ENCODE measurements around the gene UBE2D1.

Gene UBE2D1

GRCh38 chr10:58319599-58319998, 15.2 kb upstream of the UBE2D1 start:
- FAIRE-seq (no peak), DNase-seq (ENCODE audit: insufficient read length) (no peak)
- TF ChIP-seq POLR2A (IDR thresholded peaks at IDR 0.05; ENCODE audit: low read depth, low read length), result no peak

DNA sequence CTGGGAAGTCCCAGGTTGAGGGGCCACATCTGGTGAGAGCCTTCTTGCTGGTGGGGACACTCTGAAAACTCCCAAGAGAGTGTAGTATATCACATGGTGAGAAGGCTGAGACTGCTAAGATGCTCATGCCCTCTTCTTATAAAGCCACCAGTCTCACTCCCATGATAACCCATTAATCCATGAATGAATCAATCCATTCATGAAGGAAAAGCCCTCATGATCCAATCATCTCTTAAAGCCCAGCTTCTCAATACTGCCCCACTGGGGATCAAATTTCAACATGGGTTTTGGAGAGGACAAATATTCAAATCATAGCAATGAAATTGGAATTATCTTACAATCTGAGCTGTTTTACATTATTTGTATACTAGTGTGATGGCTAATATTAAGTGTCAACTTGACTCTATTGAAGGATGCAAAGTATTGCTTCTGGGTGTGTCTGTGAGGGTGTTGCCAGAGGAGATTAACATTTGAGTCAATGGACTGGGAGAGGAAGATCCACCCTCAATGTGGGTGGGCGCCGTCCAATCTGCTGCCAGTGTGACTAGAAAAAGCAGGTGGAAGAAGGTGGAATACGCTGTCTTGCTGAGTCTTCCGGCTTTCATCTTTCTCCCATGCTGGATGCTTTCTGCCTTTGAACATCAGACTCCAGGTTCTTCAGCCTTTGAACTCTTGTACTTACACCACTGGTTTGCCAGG, 14.3 kb upstream of the UBE2D1 start:
- TF ChIP-seq POLR2A (IDR thresholded peaks at IDR 0.05; ENCODE audit: low read depth, low read length) (no peak), TAF1 (IDR thresholded peaks at IDR 0.05; ENCODE audit: borderline replicate concordance, low read depth, low read length) (no peak), POLR2AphosphoS5 (IDR thresholded peaks at IDR 0.05; ENCODE audit: low read depth, low read length) (no peak)
- DNase-seq (ENCODE audit: insufficient read length), result no peak
- peak; percentile 21 for FAIRE-seq

DNA sequence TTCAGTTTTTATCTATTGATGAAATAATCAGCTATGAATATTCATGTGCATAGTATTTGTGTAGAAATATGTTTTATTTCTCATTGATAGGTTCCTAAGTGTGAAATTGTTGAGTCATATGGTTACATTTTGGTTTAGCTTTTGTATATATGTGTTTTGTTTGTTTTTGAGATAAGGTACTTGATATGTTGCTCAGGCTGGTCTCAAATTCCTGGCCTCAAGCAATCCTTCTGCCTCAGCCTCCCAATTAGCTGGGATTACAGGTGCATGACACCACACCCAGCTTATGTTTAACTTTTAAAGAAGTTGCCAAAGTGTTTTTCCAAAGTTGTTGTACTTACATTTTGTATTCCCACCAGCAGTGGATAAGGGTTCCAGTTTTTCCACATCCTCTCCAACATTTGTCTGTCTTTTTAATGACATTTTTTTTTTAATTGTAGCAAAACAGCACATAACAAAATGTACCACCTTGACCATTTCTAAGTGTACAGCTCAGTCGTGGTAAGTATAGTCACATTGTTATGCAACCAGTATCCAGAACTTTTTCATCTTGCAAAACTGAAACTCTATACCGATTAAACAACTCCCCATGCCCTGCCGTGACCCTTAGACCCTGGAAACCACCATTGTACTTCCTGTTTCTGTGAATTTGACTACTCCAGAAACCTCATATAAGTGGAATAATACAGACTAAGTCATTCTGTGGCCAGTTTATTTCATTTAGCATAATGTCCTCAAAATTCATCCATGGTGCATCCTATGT, 12.6 kb upstream of the UBE2D1 start:
- no peak for FAIRE-seq
- no peak for DNase-seq (ENCODE audit: insufficient read length)
- TF ChIP-seq POLR2A (IDR thresholded peaks at IDR 0.05; ENCODE audit: low read depth, low read length) (no peak), POLR2AphosphoS5 (IDR thresholded peaks at IDR 0.05; ENCODE audit: low read depth, low read length) (no peak)

DNA sequence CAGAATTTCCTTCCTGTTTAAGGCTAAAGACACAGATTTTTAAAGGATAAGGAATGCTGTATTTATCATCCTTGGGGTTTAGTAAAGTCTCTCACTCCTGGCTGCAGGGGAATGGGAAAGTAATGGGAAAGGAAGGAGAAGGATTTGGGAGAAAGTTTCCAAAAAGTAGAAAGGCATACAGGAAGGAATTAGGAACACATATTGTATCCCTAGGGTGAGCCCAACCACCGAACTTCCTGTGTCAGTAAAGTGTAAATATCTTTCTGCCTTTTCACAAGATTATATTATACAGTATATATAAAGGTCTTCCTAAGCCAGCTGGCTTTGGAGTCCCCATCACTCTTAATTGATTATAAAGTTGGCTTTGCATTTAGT, 12.0 kb upstream of the UBE2D1 start:
- TF ChIP-seq TAF1 (IDR thresholded peaks at IDR 0.05; ENCODE audit: borderline replicate concordance, low read depth, low read length) (no peak), POLR2AphosphoS5 (IDR thresholded peaks at IDR 0.05; ENCODE audit: low read depth, low read length) (no peak), POLR2A (IDR thresholded peaks at IDR 0.05; ENCODE audit: low read depth, low read length) (no peak)
- FAIRE-seq, result no peak
- no peak for DNase-seq (ENCODE audit: insufficient read length)

GRCh38 chr10:58326967-58327381, 7.8 kb upstream of the UBE2D1 start:
- no peak for TF ChIP-seq POLR2A (IDR thresholded peaks at IDR 0.05; ENCODE audit: low read depth, low read length)
- TF ChIP-seq POLR2AphosphoS5 (IDR thresholded peaks at IDR 0.05; ENCODE audit: low read depth, low read length), result no peak
- no peak for TF ChIP-seq TAF1 (IDR thresholded peaks at IDR 0.05; ENCODE audit: borderline replicate concordance, low read depth, low read length)
- FAIRE-seq, result no peak
- no peak for DNase-seq (ENCODE audit: insufficient read length)

GRCh38 chr10:58328233-58328632, 6.6 kb upstream of the UBE2D1 start:
- FAIRE-seq (no peak), DNase-seq (ENCODE audit: insufficient read length) (no peak)
- TF ChIP-seq POLR2A (IDR thresholded peaks at IDR 0.05; ENCODE audit: low read depth, low read length), result no peak
- no peak for TF ChIP-seq POLR2AphosphoS5 (IDR thresholded peaks at IDR 0.05; ENCODE audit: low read depth, low read length)
- TF ChIP-seq TAF1 (IDR thresholded peaks at IDR 0.05; ENCODE audit: borderline replicate concordance, low read depth, low read length), result no peak

DNA sequence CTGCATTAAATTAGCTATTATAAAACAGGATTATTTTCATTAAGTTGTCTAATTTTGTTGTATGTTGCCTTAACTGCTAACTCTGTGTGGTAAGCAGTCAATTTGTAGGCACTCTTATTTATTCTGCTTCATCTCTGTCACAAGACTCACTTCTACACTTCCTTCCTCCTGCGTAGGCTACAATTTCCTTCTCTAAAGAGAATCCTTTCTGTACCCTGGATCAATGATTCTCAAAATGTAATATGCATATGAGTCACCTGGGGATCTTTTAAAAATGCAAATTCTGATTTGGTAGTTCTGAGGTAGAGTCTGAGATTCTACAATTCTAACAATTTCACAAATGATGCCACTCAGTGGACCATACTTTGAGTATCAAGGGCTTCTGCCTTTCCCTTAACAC, 4.4 kb upstream of the UBE2D1 start:
- TF ChIP-seq POLR2AphosphoS5 (IDR thresholded peaks at IDR 0.05; ENCODE audit: low read depth, low read length), result no peak
- no peak for TF ChIP-seq POLR2A (IDR thresholded peaks at IDR 0.05; ENCODE audit: low read depth, low read length)
- no peak for TF ChIP-seq TAF1 (IDR thresholded peaks at IDR 0.05; ENCODE audit: borderline replicate concordance, low read depth, low read length)
- FAIRE-seq, result no peak
- DNase-seq (ENCODE audit: insufficient read length), result no peak

DNA sequence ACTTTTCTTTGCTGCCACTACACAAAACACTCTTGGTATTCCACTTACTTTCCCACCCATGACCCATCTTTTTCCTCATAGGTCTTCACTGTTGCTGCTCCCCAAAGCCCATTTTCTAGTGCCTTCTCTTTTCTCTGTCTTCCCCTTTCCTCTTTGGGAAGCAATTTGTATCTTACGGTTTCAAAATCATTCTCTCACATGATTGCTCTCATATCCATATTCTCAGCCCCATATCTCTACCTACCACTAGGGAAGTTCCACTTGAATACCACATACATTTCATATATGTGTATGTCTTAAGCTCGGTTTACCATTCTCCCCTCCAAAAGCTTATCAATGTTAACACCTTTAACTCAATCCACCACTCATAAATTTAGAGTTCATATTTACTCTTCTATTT, 3.2 kb upstream of the UBE2D1 start:
- FAIRE-seq (no peak), DNase-seq (ENCODE audit: insufficient read length) (no peak)
- no peak for TF ChIP-seq POLR2A (IDR thresholded peaks at IDR 0.05; ENCODE audit: low read depth, low read length)
- TF ChIP-seq TAF1 (IDR thresholded peaks at IDR 0.05; ENCODE audit: borderline replicate concordance, low read depth, low read length), result no peak
- no peak for TF ChIP-seq POLR2AphosphoS5 (IDR thresholded peaks at IDR 0.05; ENCODE audit: low read depth, low read length)

GRCh38 chr10:58335306-58336005, 650 bp downstream of the UBE2D1 start:
- TF ChIP-seq TAF1 (IDR thresholded peaks at IDR 0.05; ENCODE audit: borderline replicate concordance, low read depth, low read length) (no peak), POLR2AphosphoS5 (IDR thresholded peaks at IDR 0.05; ENCODE audit: low read depth, low read length) (no peak), POLR2A (IDR thresholded peaks at IDR 0.05; ENCODE audit: low read depth, low read length) (no peak)
- peak; percentile 74 for FAIRE-seq
- peak; percentile 6 for DNase-seq (ENCODE audit: insufficient read length)

DNA sequence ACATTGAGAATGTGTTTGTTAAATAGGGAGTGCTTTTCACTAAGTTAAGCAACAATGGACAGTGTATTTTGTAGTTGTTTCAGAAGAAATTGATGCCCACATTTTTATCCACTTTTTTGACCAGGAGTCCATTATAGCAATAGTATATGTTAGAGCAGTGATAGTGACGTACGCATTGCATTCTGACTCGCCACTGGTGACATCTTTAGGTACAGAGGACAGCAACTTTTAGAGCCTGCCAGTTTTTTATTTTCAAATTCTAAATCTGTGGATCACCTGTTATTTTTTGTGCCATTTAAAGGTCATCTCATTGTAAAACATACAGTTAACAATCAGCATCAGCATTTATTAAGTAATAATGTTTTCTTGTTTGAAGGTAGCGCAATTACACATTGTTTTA, 1.4 kb downstream of the UBE2D1 start:
- FAIRE-seq, result no peak

DNA sequence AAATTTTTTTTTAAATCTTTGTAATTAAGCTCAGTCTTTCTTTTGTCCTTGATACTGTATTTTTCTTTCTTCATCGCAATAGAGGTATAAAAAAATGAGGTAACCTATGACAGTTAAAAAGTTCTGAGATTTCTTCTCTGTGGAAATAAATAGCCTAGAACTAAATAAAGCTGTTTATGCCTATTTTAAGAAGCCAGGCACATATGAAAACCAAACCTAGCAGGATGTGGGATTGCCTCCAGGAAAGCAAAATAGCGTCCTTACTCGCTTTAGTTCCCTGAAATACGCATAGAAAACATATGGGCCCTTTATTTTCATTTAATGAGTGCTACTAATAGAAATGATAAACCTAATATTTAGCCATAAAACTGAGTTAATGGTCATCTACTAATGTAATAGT, 6.6 kb downstream of the UBE2D1 start:
- DNase-seq (ENCODE audit: insufficient read length) (no peak), FAIRE-seq (no peak)
- TF ChIP-seq TAF1 (IDR thresholded peaks at IDR 0.05; ENCODE audit: borderline replicate concordance, low read depth, low read length) (no peak), POLR2A (IDR thresholded peaks at IDR 0.05; ENCODE audit: low read depth, low read length) (no peak), POLR2AphosphoS5 (IDR thresholded peaks at IDR 0.05; ENCODE audit: low read depth, low read length) (no peak)

More for the DNA sequence above, 1.4 kb downstream of the UBE2D1 start:
- TF ChIP-seq TAF1 (IDR thresholded peaks at IDR 0.05; ENCODE audit: borderline replicate concordance, low read depth, low read length), result no peak
- TF ChIP-seq POLR2AphosphoS5 (IDR thresholded peaks at IDR 0.05; ENCODE audit: low read depth, low read length), result no peak
- TF ChIP-seq POLR2A (IDR thresholded peaks at IDR 0.05; ENCODE audit: low read depth, low read length), result no peak
- DNase-seq (ENCODE audit: insufficient read length), result no peak

- FAIRE-seq (no peak), DNase-seq (ENCODE audit: insufficient read length) (no peak)
- TF ChIP-seq TAF1 (IDR thresholded peaks at IDR 0.05; ENCODE audit: borderline replicate concordance, low read depth, low read length) (no peak), POLR2AphosphoS5 (IDR thresholded peaks at IDR 0.05; ENCODE audit: low read depth, low read length) (no peak), POLR2A (IDR thresholded peaks at IDR 0.05; ENCODE audit: low read depth, low read length) (no peak)
These were observed 7.1 kb downstream of the UBE2D1 start for GRCh38 chr10:58341947-58342346.

Data from GM12892 (cell line).